Natural killer cell (primary cell): ENCODE data around the gene MACROD2. TPM values are rescaled to one million over a fixed set of nuclear protein-coding genes. Genes with fewer than 3 reads are reported as not detected.
"Not testable (repeated sequence)": the region's sequence is repeated elsewhere in the genome, so short reads cannot be mapped to it uniquely, and the experiment has no call there.

Experiments used
- ATAC-seq, 3 donors: fragments of 150-1000 bp in 2 of 3; fragments of 200-7000 bp in 1 of 3; cut with Tn5 transposase; 1 replicate in 1 of 3; 2 replicates in 2 of 3; pipeline ENCODE4 v1.10.0; 2021; ENCODE audit warnings: mild to moderate bottlenecking in 2 of 3, moderate library complexity in 2 of 3
- DNase-seq, 2 donors: peaks; one replicate each; pipeline versions ENCODE4 v3.0.0 to v3.0.0-alpha.2; 2013 to 2021; ENCODE audit warnings: mixed read lengths in 1 of 2
- H3K27ac ChIP-seq: one replicate; pipeline ENCODE4 v1.5.1; 2013; ENCODE audit warnings: mild to moderate bottlenecking, low read length
- H3K27me3 ChIP-seq: one replicate; pipeline ENCODE4 v1.6.1; 2013; ENCODE audit warnings: low read length; ENCODE audit not compliant: control insufficient read depth, insufficient read depth
- H3K36me3 ChIP-seq: one replicate; pipeline ENCODE4 v1.6.1; 2013; ENCODE audit warnings: low read length; ENCODE audit not compliant: control insufficient read depth, insufficient read depth
- H3K4me1 ChIP-seq: one replicate; pipeline ENCODE4 v1.6.1; 2013; ENCODE audit warnings: low read length; ENCODE audit not compliant: control insufficient read depth, insufficient read depth
- H3K4me3 ChIP-seq: one replicate; pipeline ENCODE4 v1.5.1; 2013; ENCODE audit warnings: low read length
- H3K9me3 ChIP-seq: one replicate; pipeline ENCODE4 v1.6.1; 2013; ENCODE audit warnings: low read length; ENCODE audit not compliant: control insufficient read depth, insufficient read depth
- H3K27ac Mint-ChIP-seq, 2 donors: one replicate each; pipeline ENCODE4 v1.8.0; 2022; ENCODE audit warnings: mild to moderate bottlenecking in 2 of 2, mixed read lengths in 2 of 2, moderate library complexity in 1 of 2
- H3K27me3 Mint-ChIP-seq, 2 donors: one replicate each; pipeline ENCODE4 v1.8.0; 2022; ENCODE audit warnings: low read depth in 2 of 2, mixed read lengths in 2 of 2
- H3K36me3 Mint-ChIP-seq: one replicate; pipeline ENCODE4 v1.8.0; 2022; ENCODE audit warnings: mixed read lengths
- H3K4me1 Mint-ChIP-seq, 2 donors: one replicate each; pipeline ENCODE4 v1.8.0; 2022; ENCODE audit warnings: mixed read lengths in 2 of 2
- H3K4me3 Mint-ChIP-seq: one replicate; pipeline ENCODE4 v1.8.0; 2022; ENCODE audit warnings: mild to moderate bottlenecking, moderate library complexity, mixed read lengths
- H3K9me3 Mint-ChIP-seq, 2 donors: one replicate each; pipeline ENCODE4 v1.8.0; 2022; ENCODE audit warnings: mixed read lengths in 2 of 2
- CTCF ChIP-seq: fragments of 200-600 bp; IDR thresholded peaks from one replicate; pipeline ENCODE4 v1.8.0; 2022; ENCODE audit warnings: antibody characterized with exemption
- WGBS: methylation state at CpG from one replicate; pipeline ENCODE4 v1.1.7; 2013; ENCODE audit warnings: missing lambda C conversion rate; ENCODE audit not compliant: insufficient coverage; 5-methylcytosine and 5-hydroxymethylcytosine counted together
- intact Hi-C: fragments of 100-400 bp; cut with micrococcal nuclease; formaldehyde crosslinking; loops from one replicate; pipeline ENCODE4 v1.14.2; 2022
- total RNA-seq, 4 donors: library from RNA; stranded (reverse); fragments of 120-200 nt in 1 of 4; gene quantifications; one replicate each; pipeline versions ENCODE4 v1.2.3 to v1.2.4, GENCODE V29; 2013 to 2022

Gene MACROD2
- total RNA-seq, 3 donors from 2014 or later (not counting 1 experiment from before 2014, with no cell fraction given) = 0.19 to 0.88 TPM; not detected in 1

- H3K27me3 ChIP-seq = no peaks in the 10 kb centered on the region
- H3K27me3 Mint-ChIP-seq = no peaks in the 10 kb centered on the region
- H3K27ac Mint-ChIP-seq = no peak overlapping the region
- WGBS = 33% methylated on average over 3 of the region's 3 CpGs
- no peak overlapping the region for H3K27ac ChIP-seq
- ATAC-seq (no peak), DNase-seq (no peak)
- no peaks in the 10 kb centered on the region for H3K36me3 ChIP-seq
- no peaks in the 10 kb centered on the region for H3K4me1 ChIP-seq
- no peak for TF ChIP-seq CTCF
- intact Hi-C loops = no loop called here
- no peak overlapping the region for H3K4me3 ChIP-seq
- peaks cover 3 to 9% of the 10 kb centered on the region in 2 donors for H3K9me3 Mint-ChIP-seq
- no peaks in the 10 kb centered on the region for H3K36me3 Mint-ChIP-seq
- H3K4me1 Mint-ChIP-seq = no peaks in the 10 kb centered on the region
- H3K9me3 ChIP-seq = no peaks in the 10 kb centered on the region
- H3K4me3 Mint-ChIP-seq = no peak overlapping the region
Measured at GRCh38 chr20:13960525-13960924, 34.8 kb upstream of the MACROD2 start.

GRCh38 chr20:13984211-13984610, 11.1 kb upstream of the MACROD2 start:
- TF ChIP-seq CTCF = no peak
- Mint-ChIP-seq H3K36me3 (no peaks in the 10 kb centered on the region), H3K4me3 (no peak overlapping the region), H3K27me3 (no peaks in the 10 kb centered on the region), H3K4me1 (no peaks in the 10 kb centered on the region), H3K27ac (no peak overlapping the region), H3K9me3 (peaks cover 5 to 8% of the 10 kb centered on the region in 2 donors)
- no peaks in the 10 kb centered on the region for H3K4me1 ChIP-seq
- H3K27ac ChIP-seq = no peak overlapping the region
- DNase-seq (no peak), ATAC-seq (no peak)
- H3K4me3 ChIP-seq = no peak overlapping the region
- H3K36me3 ChIP-seq = no peaks in the 10 kb centered on the region
- H3K9me3 ChIP-seq = no peaks in the 10 kb centered on the region
- intact Hi-C loops = no loop called here
- WGBS = 67% methylated on average over 4 of the region's 4 CpGs
- no peaks in the 10 kb centered on the region for H3K27me3 ChIP-seq

GRCh38 chr20:13990465-13990864, 4.9 kb upstream of the MACROD2 start, which contains the start of gene SEL1L2:
SEL1L2 (minus strand) TSS chr20:13990614; CDS start chr20:13990534, 80 bp downstream.
- H3K27me3 ChIP-seq = no peaks in the 10 kb centered on the region
- H3K4me3 Mint-ChIP-seq = no peak within 1 kb of the TSS
- H3K27me3 Mint-ChIP-seq = no peaks in the 10 kb centered on the region
- peaks cover 12% of the 10 kb centered on the region for H3K9me3 ChIP-seq
- no peak for TF ChIP-seq CTCF
- 13% methylated on average over 1 of the region's 5 CpGs for WGBS
- no peak for DNase-seq
- H3K27ac Mint-ChIP-seq = no peak within 1 kb of the TSS
- H3K27ac ChIP-seq = no peak within 1 kb of the TSS
- intact Hi-C loops = no loop called here
- no peaks in the 10 kb centered on the region for H3K4me1 Mint-ChIP-seq
- no peaks in the 10 kb centered on the region for H3K36me3 ChIP-seq
- no peaks in the 10 kb centered on the region for H3K4me1 ChIP-seq
- H3K9me3 Mint-ChIP-seq = peaks cover 5 to 8% of the 10 kb centered on the region in 2 donors
- no peak within 1 kb of the TSS for H3K4me3 ChIP-seq
- ATAC-seq = no peak
- no peaks in the 10 kb centered on the region for H3K36me3 Mint-ChIP-seq

GRCh38 chr20:13991311-13991710, 4.0 kb upstream of the MACROD2 start:
- H3K27me3 ChIP-seq = no peaks in the 10 kb centered on the region
- no peaks in the 10 kb centered on the region for H3K4me1 ChIP-seq
- DNase-seq (no peak), ATAC-seq (no peak)
- no peak for TF ChIP-seq CTCF
- peaks cover 2 to 4% of the 10 kb centered on the region in 2 donors for H3K4me1 Mint-ChIP-seq
- H3K4me3 Mint-ChIP-seq = no peak overlapping the region
- WGBS = 79% methylated on average over 1 of the region's 1 CpG
- peaks cover 12% of the 10 kb centered on the region for H3K9me3 ChIP-seq
- no peak overlapping the region for H3K27ac ChIP-seq
- no peak overlapping the region for H3K27ac Mint-ChIP-seq
- peaks cover 2% of the 10 kb centered on the region for H3K36me3 Mint-ChIP-seq
- H3K4me3 ChIP-seq = no peak overlapping the region
- intact Hi-C loops = no loop called here
- peaks cover 3 to 7% of the 10 kb centered on the region in 2 donors for H3K9me3 Mint-ChIP-seq
- H3K36me3 ChIP-seq = no peaks in the 10 kb centered on the region
- peaks cover 0 to 3% of the 10 kb centered on the region in 2 donors for H3K27me3 Mint-ChIP-seq

- H3K4me3 ChIP-seq, ATAC-seq, H3K4me1 ChIP-seq, H3K4me3 Mint-ChIP-seq, H3K36me3 Mint-ChIP-seq, H3K36me3 ChIP-seq, H3K27ac Mint-ChIP-seq, intact Hi-C loops, H3K27me3 ChIP-seq, H3K9me3 Mint-ChIP-seq, H3K27ac ChIP-seq, DNase-seq, H3K27me3 Mint-ChIP-seq, H3K4me1 Mint-ChIP-seq: not testable (repeated sequence)
- WGBS = 84% methylated on average over 4 of the region's 5 CpGs
- H3K9me3 ChIP-seq = peaks cover 12% of the 10 kb centered on the region
Measured at GRCh38 chr20:13991955-13992354, 3.4 kb upstream of the MACROD2 start.
